Esophagus squamous epithelium (tissue), 5 donors: ENCODE measurements around the gene STXBP4. TPM values are rescaled to one million over a fixed set of nuclear protein-coding genes. Genes with fewer than 3 reads are reported as not detected.

Experiments used
- DNase-seq: peaks from one replicate; lab custom pipeline; 2025; lab: John Stamatoyannopoulos, UW
- H3K27ac ChIP-seq, 4 donors: fragments of 200-600 bp; sonication (generic); one replicate each; pipeline ENCODE4 v1.5.1; 2016 to 2019; ENCODE audit warnings: mild to moderate bottlenecking in 1 of 4
- H3K27me3 ChIP-seq, 4 donors: fragments of 200-600 bp; sonication (generic); 1 replicate in 3 of 4; 2 replicates in 1 of 4; pipeline versions ENCODE4 v1.5.1 to v1.6.0; 2017 to 2021; ENCODE audit warnings: antibody characterized with exemption in 1 of 4
- H3K36me3 ChIP-seq, 3 donors: fragments of 200-600 bp; sonication (generic); one replicate each; pipeline ENCODE4 v1.5.1; 2016 to 2019
- H3K4me1 ChIP-seq, 3 donors: fragments of 200-600 bp; sonication (generic); one replicate each; pipeline ENCODE4 v1.5.1; 2017 to 2019
- H3K4me3 ChIP-seq, 4 donors: fragments of 200-600 bp; sonication (generic); 1 replicate in 3 of 4; 2 replicates in 1 of 4; pipeline ENCODE4 v1.5.1; 2016 to 2019; ENCODE audit warnings: mild to moderate bottlenecking in 2 of 4, moderate library complexity in 1 of 4
- H3K9me3 ChIP-seq, 3 donors: fragments of 200-600 bp; sonication (generic); one replicate each; pipeline ENCODE4 v1.5.1; 2016 to 2019
- CTCF ChIP-seq, 6 experiments: fragments of 450-650 bp in 4 of 6; fragments of 200-600 bp in 2 of 6; sonication (generic) in 2 of 6; IDR thresholded peaks; one replicate each; pipeline ENCODE4 v1.5.1; 2016 to 2019; ENCODE audit warnings: antibody characterized with exemption in 6 of 6, mild to moderate bottlenecking in 4 of 6, moderate library complexity in 4 of 6
- POLR2A ChIP-seq, 4 donors: fragments of 450-650 bp; IDR thresholded peaks; one replicate each; pipeline ENCODE4 v1.6.1; 2017; ENCODE audit warnings: antibody characterized with exemption in 4 of 4, mild to moderate bottlenecking in 4 of 4, moderate library complexity in 3 of 4
- WGBS, 2 donors: methylation state at CpG; one replicate each; pipeline ENCODE4 v1.1.5; 2018; 5-methylcytosine and 5-hydroxymethylcytosine counted together
- intact Hi-C: fragments of 100-400 bp; cut with DNase I; formaldehyde crosslinking; loops from one replicate; pipeline ENCODE4 v1.15.0; 2022
- total RNA-seq, 4 donors: library from RNA; depleted of rRNA; stranded (reverse); fragments of >200 nt; gene quantifications; one replicate each; pipeline ENCODE4 v1.1.0, GENCODE V29; 2016
- donor health status: DM: yes; HTN: yes; CAD: no.

The STXBP4 gene
- total RNA-seq, 4 donors from 2014 or later = 0.61 to 23.5 (median 13.3) TPM

GRCh38 chr17:55210292-55210691 is 241.7 kb downstream of the STXBP4 start:
- 90 to 91% methylated on average over 1 of the region's 1 CpG for WGBS, 2 donors

GRCh38 chr17:55212880-55213279 is 244.3 kb downstream of the STXBP4 start:
- 90 to 100% methylated on average over 2 to 5 of the region's 5 CpGs for WGBS, 2 donors
- Histone ChIP-seq H3K9me3 (no peaks in the 10 kb centered on the region), H3K4me1 (peaks cover 0 to 11% (median 3%) of the 10 kb centered on the region in 3 donors), H3K27ac (no peak overlapping the region), H3K36me3 (no peaks in the 10 kb centered on the region), H3K4me3 (no peak overlapping the region), H3K27me3 (no peaks in the 10 kb centered on the region)
- intact Hi-C loops = no loop called here
- TF ChIP-seq CTCF (IDR thresholded peaks at IDR 0.05) (no peak), POLR2A (IDR thresholded peaks at IDR 0.05) (no peak)
- DNase-seq = no peak

More at GRCh38 chr17:55210292-55210691, 241.7 kb downstream of the STXBP4 start:
- H3K4me1 ChIP-seq = no peaks in the 10 kb centered on the region
- H3K36me3 ChIP-seq = no peaks in the 10 kb centered on the region
- H3K9me3 ChIP-seq = no peaks in the 10 kb centered on the region
- no peak overlapping the region for H3K4me3 ChIP-seq
- intact Hi-C loops = no loop called here
- no peak for DNase-seq
- H3K27me3 ChIP-seq = no peaks in the 10 kb centered on the region
- TF ChIP-seq POLR2A (IDR thresholded peaks at IDR 0.05) = no peak
- TF ChIP-seq CTCF (IDR thresholded peaks at IDR 0.05) = no peak
- no peak overlapping the region for H3K27ac ChIP-seq

GRCh38 chr17:55215711-55216110 is 247.1 kb downstream of the STXBP4 start:
- H3K27ac ChIP-seq = no peak overlapping the region
- H3K4me1 ChIP-seq = peaks cover 0 to 11% (median 3%) of the 10 kb centered on the region in 3 donors
- no peak for TF ChIP-seq POLR2A (IDR thresholded peaks at IDR 0.05)
- no peak for TF ChIP-seq CTCF (IDR thresholded peaks at IDR 0.05)
- DNase-seq = no peak
- WGBS, 2 donors = 57 to 79% methylated on average over 3 of the region's 3 CpGs
- intact Hi-C loops = no loop called here
- H3K27me3 ChIP-seq = no peaks in the 10 kb centered on the region
- H3K4me3 ChIP-seq = no peak overlapping the region
- H3K36me3 ChIP-seq = no peaks in the 10 kb centered on the region
- no peaks in the 10 kb centered on the region for H3K9me3 ChIP-seq

- intact Hi-C loops = no loop called here
Observed at GRCh38 chr17:55216888-55217287, 248.3 kb downstream of the STXBP4 start.

GRCh38 chr17:55219459-55219858 is 250.9 kb downstream of the STXBP4 start:
- Histone ChIP-seq H3K9me3 (no peaks in the 10 kb centered on the region), H3K27me3 (no peaks in the 10 kb centered on the region), H3K27ac (no peak overlapping the region), H3K36me3 (no peaks in the 10 kb centered on the region), H3K4me1 (peaks cover 0 to 11% (median 3%) of the 10 kb centered on the region in 3 donors), H3K4me3 (no peak overlapping the region)
- DNase-seq = no peak
- TF ChIP-seq CTCF (IDR thresholded peaks at IDR 0.05) (no peak), POLR2A (IDR thresholded peaks at IDR 0.05) (no peak)
- 43 to 60% methylated on average over 1 of the region's 1 CpG for WGBS, 2 donors
- intact Hi-C loops = no loop called here

More at GRCh38 chr17:55216888-55217287, 248.3 kb downstream of the STXBP4 start:
- WGBS, 2 donors = 17 to 22% methylated on average over 3 of the region's 3 CpGs
- TF ChIP-seq POLR2A (IDR thresholded peaks at IDR 0.05) (no peak), CTCF (IDR thresholded peaks at IDR 0.05) (no peak)
- Histone ChIP-seq H3K36me3 (no peaks in the 10 kb centered on the region), H3K27me3 (no peaks in the 10 kb centered on the region), H3K27ac (peak overlapping the region in 2 of 4 donors; percentile 38 to 57), H3K4me3 (no peak overlapping the region), H3K9me3 (no peaks in the 10 kb centered on the region), H3K4me1 (peaks cover 0 to 11% (median 3%) of the 10 kb centered on the region in 3 donors)
- no peak for DNase-seq
